ENCODE data around the gene ENPEP. TPM values are rescaled to one million over a fixed set of nuclear protein-coding genes. Genes with fewer than 3 reads are reported as not detected.

Gene ENPEP
- total and polyA plus RNA-seq, 4 donors, result 4.5 to 41.5 (median 25.5) TPM

- Histone ChIP-seq H3K4me1 (ENCODE audit: control insufficient read depth in 4 of 4, insufficient read depth in 4 of 4, low read length in 3 of 4) (peaks cover 0 to 14% (median 9%) of the 10 kb centered on the region in 4 donors), H3K27me3 (ENCODE audit: control insufficient read depth in 4 of 4, insufficient read depth in 4 of 4, low read length in 3 of 4) (no peaks in the 10 kb centered on the region), H3K9me3 (ENCODE audit: control insufficient read depth in 4 of 4, low read length in 3 of 4) (no peaks in the 10 kb centered on the region), H3K9ac (ENCODE audit: low read depth in 1 of 2, low read length in 2 of 2) (no peak overlapping the region), H3K36me3 (ENCODE audit: control insufficient read depth in 4 of 4, insufficient read depth in 3 of 4, low read depth in 1 of 4, low read length in 3 of 4) (peaks cover 0 to 10% (median 0%) of the 10 kb centered on the region in 4 donors), H3K27ac (ENCODE audit: low read depth in 1 of 2, low read length in 2 of 2) (no peak overlapping the region), H3K4me3 (ENCODE audit: low read depth in 1 of 3, low read length in 3 of 3) (no peak overlapping the region)
- peak; percentile 75 to 79 for TF ChIP-seq RAD21 (IDR thresholded peaks at IDR 0.05)
- no peak for TF ChIP-seq JUND (IDR thresholded peaks at IDR 0.05)
- TF ChIP-seq CTCF (IDR thresholded peaks at IDR 0.05; ENCODE audit: low read depth, low read length, missing input control), result peak; percentile 63
- TF ChIP-seq YY1 (IDR thresholded peaks at IDR 0.05), result peak; percentile 13
- no peak for DNase-seq (ENCODE audit: low spot score)
Measured at GRCh38 chr4:110514889-110515479, 39.0 kb downstream of the ENPEP start.

- TF ChIP-seq FOXA1 (IDR thresholded peaks at IDR 0.05) (no peak), CTCF (IDR thresholded peaks at IDR 0.05; ENCODE audit: low read depth, low read length, missing input control) (no peak), ATF3 (IDR thresholded peaks at IDR 0.05) (no peak), JUND (IDR thresholded peaks at IDR 0.05) (no peak), NR2F2 (IDR thresholded peaks at IDR 0.05) (no peak), SP1 (IDR thresholded peaks at IDR 0.05) (no peak), RAD21 (IDR thresholded peaks at IDR 0.05) (no peak), FOXA2 (IDR thresholded peaks at IDR 0.05) (no peak), HNF4A (conservative IDR thresholded peaks at IDR 0.05) (no peak), RXRA (IDR thresholded peaks at IDR 0.05) (no peak)
- H3K27me3 ChIP-seq (ENCODE audit: control insufficient read depth in 4 of 4, insufficient read depth in 4 of 4, low read length in 3 of 4), result no peaks in the 10 kb centered on the region
- no peak for DNase-seq (ENCODE audit: low spot score)
- WGBS, result 39% methylated on average over 5 of the region's 5 CpGs
- H3K27ac ChIP-seq (ENCODE audit: low read depth in 1 of 2, low read length in 2 of 2), result peak overlapping the region; percentile 85 to 90
- H3K9ac ChIP-seq (ENCODE audit: low read depth in 1 of 2, low read length in 2 of 2), result peak overlapping the region; percentile 87 to 94
- H3K36me3 ChIP-seq (ENCODE audit: control insufficient read depth in 4 of 4, insufficient read depth in 3 of 4, low read depth in 1 of 4, low read length in 3 of 4), result peaks cover 0 to 14% (median 4%) of the 10 kb centered on the region in 4 donors
- H3K9me3 ChIP-seq (ENCODE audit: control insufficient read depth in 4 of 4, low read length in 3 of 4), result no peaks in the 10 kb centered on the region
- peaks cover 0 to 10% (median 8%) of the 10 kb centered on the region in 4 donors for H3K4me1 ChIP-seq (ENCODE audit: control insufficient read depth in 4 of 4, insufficient read depth in 4 of 4, low read length in 3 of 4)
- H3K4me3 ChIP-seq (ENCODE audit: low read depth in 1 of 3, low read length in 3 of 3), result peak overlapping the region in 2 of 3 donors; percentile 32 to 55
Measured at GRCh38 chr4:110515676-110516075, 39.7 kb downstream of the ENPEP start.

- Histone ChIP-seq H3K36me3 (ENCODE audit: control insufficient read depth in 4 of 4, insufficient read depth in 3 of 4, low read depth in 1 of 4, low read length in 3 of 4) (peaks cover 0 to 18% (median 8%) of the 10 kb centered on the region in 4 donors), H3K4me1 (ENCODE audit: control insufficient read depth in 4 of 4, insufficient read depth in 4 of 4, low read length in 3 of 4) (peaks cover 0 to 10% (median 7%) of the 10 kb centered on the region in 4 donors), H3K9ac (ENCODE audit: low read depth in 1 of 2, low read length in 2 of 2) (peak overlapping the region; percentile 87 to 94), H3K27me3 (ENCODE audit: control insufficient read depth in 4 of 4, insufficient read depth in 4 of 4, low read length in 3 of 4) (no peaks in the 10 kb centered on the region), H3K4me3 (ENCODE audit: low read depth in 1 of 3, low read length in 3 of 3) (peak overlapping the region; percentile 55 to 88 (median 81)), H3K9me3 (ENCODE audit: control insufficient read depth in 4 of 4, low read length in 3 of 4) (no peaks in the 10 kb centered on the region), H3K27ac (ENCODE audit: low read depth in 1 of 2, low read length in 2 of 2) (peak overlapping the region; percentile 85 to 90)
- WGBS, result 8% methylated on average over 8 of the region's 8 CpGs
- DNase-seq (ENCODE audit: low spot score), result peak; percentile 74
- no peak for TF ChIP-seq ZBTB33 (IDR thresholded peaks at IDR 0.05)
- TF ChIP-seq MAX (IDR thresholded peaks at IDR 0.05), result no peak
- no peak for TF ChIP-seq GABPA (IDR thresholded peaks at IDR 0.05 in 1 of 2, conservative IDR thresholded peaks at IDR 0.05 in 1 of 2)
- TF ChIP-seq HNF4A (conservative IDR thresholded peaks at IDR 0.05), result peak in 1 of 2 donors; percentile 30
- no peak for TF ChIP-seq TAF1 (conservative IDR thresholded peaks at IDR 0.05)
- TF ChIP-seq CTCF (IDR thresholded peaks at IDR 0.05; ENCODE audit: low read depth, low read length, missing input control), result peak; percentile 77
Measured at GRCh38 chr4:110516106-110516922, 40.4 kb downstream of the ENPEP start.
